Coronary artery (tissue), 2 donors: ENCODE results near the gene TSPAN18.

Experiments
- DNase-seq: peaks from one replicate; pipeline ENCODE4 v3.0.0-alpha.2; 2017; ENCODE audit warnings: low spot score
- H3K27ac ChIP-seq, 2 donors: fragments of 200-600 bp; sonication (generic); one replicate each; pipeline ENCODE4 v1.5.1; 2016 to 2019
- H3K4me3 ChIP-seq: fragments of 200-600 bp; sonication (generic); 2 replicates; pipeline ENCODE4 v1.5.1; 2016; ENCODE audit warnings: mild to moderate bottlenecking, moderate library complexity
- TF ChIP-seq, protein P1 (sequence below): fragments of 200-600 bp; sonication (generic); IDR thresholded peaks from one replicate; pipeline ENCODE4 v1.5.1; 2019; ENCODE audit warnings: antibody characterized with exemption

Gene TSPAN18

GRCh38 chr11:44797051-44797450, 70.3 kb downstream of the TSPAN18 start:
- Histone ChIP-seq H3K27ac (no peak overlapping the region), H3K4me3 (no peak overlapping the region)
- TF ChIP-seq, protein P1, sequence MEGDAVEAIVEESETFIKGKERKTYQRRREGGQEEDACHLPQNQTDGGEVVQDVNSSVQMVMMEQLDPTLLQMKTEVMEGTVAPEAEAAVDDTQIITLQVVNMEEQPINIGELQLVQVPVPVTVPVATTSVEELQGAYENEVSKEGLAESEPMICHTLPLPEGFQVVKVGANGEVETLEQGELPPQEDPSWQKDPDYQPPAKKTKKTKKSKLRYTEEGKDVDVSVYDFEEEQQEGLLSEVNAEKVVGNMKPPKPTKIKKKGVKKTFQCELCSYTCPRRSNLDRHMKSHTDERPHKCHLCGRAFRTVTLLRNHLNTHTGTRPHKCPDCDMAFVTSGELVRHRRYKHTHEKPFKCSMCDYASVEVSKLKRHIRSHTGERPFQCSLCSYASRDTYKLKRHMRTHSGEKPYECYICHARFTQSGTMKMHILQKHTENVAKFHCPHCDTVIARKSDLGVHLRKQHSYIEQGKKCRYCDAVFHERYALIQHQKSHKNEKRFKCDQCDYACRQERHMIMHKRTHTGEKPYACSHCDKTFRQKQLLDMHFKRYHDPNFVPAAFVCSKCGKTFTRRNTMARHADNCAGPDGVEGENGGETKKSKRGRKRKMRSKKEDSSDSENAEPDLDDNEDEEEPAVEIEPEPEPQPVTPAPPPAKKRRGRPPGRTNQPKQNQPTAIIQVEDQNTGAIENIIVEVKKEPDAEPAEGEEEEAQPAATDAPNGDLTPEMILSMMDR, result no peak
- no peak for DNase-seq

DNA sequence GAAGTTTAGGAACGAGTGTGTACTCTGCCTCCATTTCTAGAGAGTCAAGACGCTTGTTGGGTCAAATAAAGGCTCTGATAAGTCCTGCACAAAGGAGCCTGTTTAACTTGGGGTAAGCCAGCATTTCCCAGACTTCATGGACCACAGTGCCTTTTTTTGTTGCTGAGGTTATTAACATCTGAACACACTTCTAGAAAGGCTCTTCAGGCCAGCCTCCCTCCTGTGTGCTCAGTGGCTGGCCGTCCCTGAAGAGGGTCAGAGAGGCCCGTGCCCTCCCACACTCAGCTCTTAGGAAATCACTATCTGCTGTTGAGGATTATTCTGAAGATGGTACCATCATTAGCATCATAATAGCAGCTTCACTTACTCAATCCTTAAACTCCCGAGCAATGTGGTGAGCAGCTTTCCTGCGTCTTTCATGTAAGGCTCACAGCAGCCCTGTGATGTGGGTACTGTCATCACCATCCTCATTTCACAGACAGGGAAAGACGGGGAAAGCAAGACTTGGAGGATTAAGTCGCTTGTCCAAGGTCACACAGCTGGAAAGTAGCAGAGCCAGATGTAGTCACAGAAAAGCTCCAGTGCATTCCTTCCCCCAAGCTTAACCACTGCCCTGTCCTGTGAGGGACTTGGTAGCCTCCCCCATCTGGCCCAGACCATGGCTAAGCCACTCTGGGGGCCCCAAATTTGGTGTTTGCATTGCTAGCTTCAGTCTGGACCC, 71.3 kb downstream of the TSPAN18 start:
- Histone ChIP-seq H3K27ac (no peak overlapping the region), H3K4me3 (no peak overlapping the region)
- no peak for DNase-seq
- TF ChIP-seq, protein P1, result no peak

DNA sequence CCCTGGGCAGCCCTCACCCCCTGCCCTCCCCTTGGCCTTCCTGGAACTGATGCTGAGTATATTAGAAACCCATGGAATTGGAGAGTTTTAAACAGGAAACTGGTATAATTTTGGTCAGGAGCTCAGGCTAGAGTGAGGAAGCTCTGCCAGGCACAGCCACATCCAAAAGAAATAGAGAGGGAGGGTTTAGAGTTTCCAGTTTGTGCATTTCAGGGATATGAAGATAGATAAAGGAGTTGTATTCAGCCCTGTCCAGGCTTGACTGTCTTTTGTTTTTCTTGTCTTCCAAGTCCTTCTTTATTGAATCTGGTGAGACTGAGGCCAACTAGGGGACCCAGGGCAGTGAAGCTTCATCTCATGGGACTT, 71.8 kb downstream of the TSPAN18 start:
- no peak overlapping the region for H3K27ac ChIP-seq
- no peak overlapping the region for H3K4me3 ChIP-seq
- TF ChIP-seq, protein P1, result no peak
- no peak for DNase-seq

DNA sequence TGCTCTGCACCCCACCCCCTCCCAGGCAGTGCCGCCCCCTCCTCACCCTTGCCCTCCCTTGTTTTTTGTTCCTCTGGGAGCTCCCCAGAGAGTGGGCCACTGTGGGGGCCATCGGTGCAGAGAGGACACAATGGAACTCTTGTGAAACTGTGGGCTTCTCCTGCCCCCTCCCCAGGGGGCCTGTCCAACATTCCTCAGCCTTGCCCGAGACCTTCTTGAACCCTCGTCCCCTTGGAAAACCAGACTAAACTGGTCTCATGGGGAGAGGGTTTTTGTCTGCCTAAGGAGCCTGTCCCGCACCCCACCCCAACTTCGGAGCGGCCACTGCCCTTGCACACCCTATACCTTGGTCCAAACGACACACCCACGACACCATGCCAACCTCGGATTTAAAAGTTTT, 72.2 kb downstream of the TSPAN18 start:
- TF ChIP-seq, protein P1, result no peak
- Histone ChIP-seq H3K27ac (no peak overlapping the region), H3K4me3 (no peak overlapping the region)
- DNase-seq, result no peak

GRCh38 chr11:44802347-44802746, 75.6 kb downstream of the TSPAN18 start:
- TF ChIP-seq, protein P1, result no peak
- H3K27ac ChIP-seq, result no peak overlapping the region

DNA sequence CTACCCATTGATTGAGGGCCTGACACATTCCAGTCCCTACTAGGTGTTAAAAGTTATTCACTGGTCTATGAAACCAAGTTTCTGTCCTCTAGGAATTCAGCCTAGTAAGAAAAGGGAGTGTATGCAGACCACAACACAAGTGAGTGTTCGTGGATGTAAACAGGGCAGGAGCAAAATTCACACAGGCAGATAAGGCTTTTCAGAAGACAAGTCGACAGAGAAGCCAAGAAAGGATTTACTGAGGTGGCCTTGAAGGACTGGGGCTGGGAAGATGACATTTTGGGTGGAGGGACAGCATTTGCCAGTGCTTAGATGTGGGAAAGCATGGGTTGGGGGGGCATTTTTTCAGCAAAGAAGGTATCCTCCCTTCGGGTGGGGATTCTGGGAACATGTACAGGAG, 76.2 kb downstream of the TSPAN18 start:
- no peak overlapping the region for H3K4me3 ChIP-seq
- DNase-seq, result no peak
- H3K27ac ChIP-seq, result no peak overlapping the region
- TF ChIP-seq, protein P1, result no peak

More at GRCh38 chr11:44802347-44802746, 75.6 kb downstream of the TSPAN18 start:
- no peak overlapping the region for H3K4me3 ChIP-seq
- no peak for DNase-seq
